ENCODE results near the gene SH3RF3.

- TF ChIP-seq EP300 (IDR thresholded peaks at IDR 0.05; ENCODE audit: borderline replicate concordance in 1 of 2, control insufficient read depth in 1 of 2, low read depth in 2 of 2, low read length in 2 of 2), result no peak
- TF ChIP-seq RAD21 (IDR thresholded peaks at IDR 0.05; ENCODE audit: insufficient read depth, low read depth, low read length), result no peak
- TF ChIP-seq JUND (IDR thresholded peaks at IDR 0.05; ENCODE audit: low read depth, low read length), result no peak
- no peak for TF ChIP-seq NFYA (IDR thresholded peaks at IDR 0.05; ENCODE audit: borderline replicate concordance, low read depth, low read length)
- TF ChIP-seq SMC3 (IDR thresholded peaks at IDR 0.05; ENCODE audit: borderline replicate concordance, low read length), result no peak
- TF ChIP-seq ETV6 (conservative IDR thresholded peaks at IDR 0.05 in 1 of 2, IDR thresholded peaks at IDR 0.05 in 1 of 2; ENCODE audit: borderline replicate concordance in 1 of 2, low read depth in 1 of 2), result no peak
- no peak for TF ChIP-seq CTCF (IDR thresholded peaks at IDR 0.05 in 2 of 3, conservative IDR thresholded peaks at IDR 0.05 in 1 of 3; ENCODE audit: control insufficient read depth in 2 of 3, extremely low read depth in 1 of 3, insufficient read depth in 1 of 3, low read depth in 3 of 3, low read length in 3 of 3)
- TF ChIP-seq CREM (IDR thresholded peaks at IDR 0.05; ENCODE audit: low read depth), result no peak
- peak; percentile 72; the same call in 1 of the 2 replicates for TF ChIP-seq GATAD2B (conservative IDR thresholded peaks at IDR 0.05; ENCODE audit: low read depth)
- TF ChIP-seq POLR2A (IDR thresholded peaks at IDR 0.05; ENCODE audit: low read depth, low read length), result 0 out of 2 replicates have a peak, but pooled peaks have one; percentile 7
- no peak for TF ChIP-seq ELK1 (IDR thresholded peaks at IDR 0.05; ENCODE audit: low read depth, low read length)
- peak; percentile 38; the same call in 1 of the 2 replicates for TF ChIP-seq MAX (IDR thresholded peaks at IDR 0.05; ENCODE audit: low read depth, low read length)
- TF ChIP-seq BCL3 (IDR thresholded peaks at IDR 0.05; ENCODE audit: borderline replicate concordance, insufficient read depth, low read depth, low read length, poor library complexity, severe bottlenecking), result no peak
- no peak for TF ChIP-seq TAF1 (IDR thresholded peaks at IDR 0.05; ENCODE audit: borderline replicate concordance, low read depth, low read length)
Measured at GRCh38 chr2:109128616-109129355, at the start of gene SH3RF3.

Measured in GM12878 (cell line).